B cell (primary cell): ENCODE data around the gene UNC93B1.

Experiments used
- CTCF ChIP-seq: fragments of 200-600 bp; IDR thresholded peaks from one replicate; pipeline ENCODE4 v1.8.0; 2022; ENCODE audit warnings: antibody characterized with exemption, mild to moderate bottlenecking
- EZH2 ChIP-seq: IDR thresholded peaks from 2 replicates; pipeline ENCODE4 v1.6.1; 2012; ENCODE audit warnings: borderline replicate concordance, low read depth, mild to moderate bottlenecking, moderate library complexity, low read length; ENCODE audit not compliant: insufficient read depth, poor library complexity, severe bottlenecking

- TF ChIP-seq CTCF, result no peak
- TF ChIP-seq EZH2, result no peak
Observed at GRCh38 chr11:67997475-67997921, 6.4 kb downstream of the UNC93B1 start.
